Neuron (in vitro differentiated cells): ENCODE data around the gene TBL1Y.

ENCODE experiments used
- H2AFZ ChIP-seq: one replicate; pipeline ENCODE4 v1.6.1; 2013; ENCODE audit warnings: low read depth, mild to moderate bottlenecking, inconsistent platforms, low read length, moderate library complexity
- H3K27me3 ChIP-seq: one replicate; pipeline ENCODE4 v1.6.1; 2013; ENCODE audit warnings: low read length; ENCODE audit not compliant: insufficient read depth
- H3K36me3 ChIP-seq: one replicate; pipeline ENCODE4 v1.6.1; 2013; ENCODE audit warnings: low read length; ENCODE audit not compliant: insufficient read depth
- H3K4me1 ChIP-seq: one replicate; pipeline ENCODE4 v1.6.1; 2013; ENCODE audit warnings: low read length; ENCODE audit not compliant: insufficient read depth
- H3K4me3 ChIP-seq: 2 replicates; pipeline ENCODE4 v1.5.1; 2013; ENCODE audit warnings: mild to moderate bottlenecking, low read length, moderate library complexity
- H3K9me3 ChIP-seq: one replicate; pipeline ENCODE4 v1.6.1; 2013; ENCODE audit warnings: low read length

TBL1Y gene

GRCh38 chrY:6989886-6990620 lies 79.6 kb downstream of the TBL1Y start:
- H2AFZ ChIP-seq: no peak overlapping the region
- no peaks in the 10 kb centered on the region for H3K36me3 ChIP-seq
- H3K4me3 ChIP-seq: no peak overlapping the region
- H3K9me3 ChIP-seq: no peaks in the 10 kb centered on the region
- no peaks in the 10 kb centered on the region for H3K4me1 ChIP-seq
- H3K27me3 ChIP-seq: no peaks in the 10 kb centered on the region

GRCh38 chrY:6992041-6992440 lies 81.5 kb downstream of the TBL1Y start:
- Histone ChIP-seq H2AFZ (no peak overlapping the region), H3K36me3 (no peaks in the 10 kb centered on the region), H3K9me3 (no peaks in the 10 kb centered on the region), H3K27me3 (no peaks in the 10 kb centered on the region), H3K4me1 (no peaks in the 10 kb centered on the region), H3K4me3 (no peak overlapping the region)

GRCh38 chrY:6995987-6996386 lies 85.5 kb downstream of the TBL1Y start:
- Histone ChIP-seq H3K4me3 (no peak overlapping the region), H2AFZ (no peak overlapping the region), H3K9me3 (no peaks in the 10 kb centered on the region), H3K4me1 (no peaks in the 10 kb centered on the region), H3K27me3 (no peaks in the 10 kb centered on the region), H3K36me3 (no peaks in the 10 kb centered on the region)

- H3K4me1 ChIP-seq: no peaks in the 10 kb centered on the region
- no peaks in the 10 kb centered on the region for H3K36me3 ChIP-seq
- H3K9me3 ChIP-seq: no peaks in the 10 kb centered on the region
Measured at GRCh38 chrY:6997503-6998066, 87.1 kb downstream of the TBL1Y start.

GRCh38 chrY:6999905-7000304 lies 89.4 kb downstream of the TBL1Y start:
- Histone ChIP-seq H3K36me3 (no peaks in the 10 kb centered on the region), H3K9me3 (no peaks in the 10 kb centered on the region), H3K4me3 (no peak overlapping the region), H2AFZ (no peak overlapping the region), H3K4me1 (no peaks in the 10 kb centered on the region), H3K27me3 (no peaks in the 10 kb centered on the region)

More at GRCh38 chrY:6997503-6998066, 87.1 kb downstream of the TBL1Y start:
- H2AFZ ChIP-seq: no peak overlapping the region
- no peak overlapping the region for H3K4me3 ChIP-seq
- H3K27me3 ChIP-seq: no peaks in the 10 kb centered on the region

GRCh38 chrY:7002581-7002980 lies 92.1 kb downstream of the TBL1Y start:
- Histone ChIP-seq H3K4me3 (no peak overlapping the region), H3K27me3 (no peaks in the 10 kb centered on the region), H3K4me1 (no peaks in the 10 kb centered on the region), H3K9me3 (no peaks in the 10 kb centered on the region), H3K36me3 (no peaks in the 10 kb centered on the region), H2AFZ (no peak overlapping the region)

GRCh38 chrY:7007911-7008310 lies 97.4 kb downstream of the TBL1Y start:
- Histone ChIP-seq H3K4me3 (no peak overlapping the region), H3K36me3 (no peaks in the 10 kb centered on the region), H3K9me3 (no peaks in the 10 kb centered on the region), H3K4me1 (no peaks in the 10 kb centered on the region), H2AFZ (no peak overlapping the region), H3K27me3 (no peaks in the 10 kb centered on the region)

- no peaks in the 10 kb centered on the region for H3K9me3 ChIP-seq
- no peaks in the 10 kb centered on the region for H3K27me3 ChIP-seq
- H3K4me1 ChIP-seq: no peaks in the 10 kb centered on the region
- H3K36me3 ChIP-seq: no peaks in the 10 kb centered on the region
- H2AFZ ChIP-seq: no peak overlapping the region
- no peak overlapping the region for H3K4me3 ChIP-seq
Measured at GRCh38 chrY:7008578-7009355, 98.3 kb downstream of the TBL1Y start.

GRCh38 chrY:7013051-7013450 lies 102.6 kb downstream of the TBL1Y start:
- no peaks in the 10 kb centered on the region for H3K4me1 ChIP-seq
- no peak overlapping the region for H2AFZ ChIP-seq
- no peaks in the 10 kb centered on the region for H3K27me3 ChIP-seq
- no peaks in the 10 kb centered on the region for H3K36me3 ChIP-seq
- no peak overlapping the region for H3K4me3 ChIP-seq
- H3K9me3 ChIP-seq: no peaks in the 10 kb centered on the region

- Histone ChIP-seq H3K9me3 (no peaks in the 10 kb centered on the region), H2AFZ (no peak overlapping the region), H3K4me3 (no peak overlapping the region), H3K27me3 (no peaks in the 10 kb centered on the region), H3K36me3 (no peaks in the 10 kb centered on the region), H3K4me1 (no peaks in the 10 kb centered on the region)
Measured at GRCh38 chrY:7016521-7016920, 106.0 kb downstream of the TBL1Y start.

GRCh38 chrY:7017244-7018080 lies 107.0 kb downstream of the TBL1Y start:
- Histone ChIP-seq H2AFZ (no peak overlapping the region), H3K4me3 (no peak overlapping the region), H3K27me3 (no peaks in the 10 kb centered on the region), H3K36me3 (no peaks in the 10 kb centered on the region), H3K4me1 (no peaks in the 10 kb centered on the region), H3K9me3 (no peaks in the 10 kb centered on the region)

- Histone ChIP-seq H3K9me3 (no peaks in the 10 kb centered on the region), H2AFZ (no peak overlapping the region), H3K4me1 (no peaks in the 10 kb centered on the region), H3K4me3 (no peak overlapping the region), H3K36me3 (no peaks in the 10 kb centered on the region), H3K27me3 (no peaks in the 10 kb centered on the region)
Measured at GRCh38 chrY:7039037-7039436, 128.5 kb downstream of the TBL1Y start.

- no peaks in the 10 kb centered on the region for H3K9me3 ChIP-seq
- no peak overlapping the region for H3K4me3 ChIP-seq
- no peaks in the 10 kb centered on the region for H3K36me3 ChIP-seq
- no peaks in the 10 kb centered on the region for H3K27me3 ChIP-seq
- no peaks in the 10 kb centered on the region for H3K4me1 ChIP-seq
- H2AFZ ChIP-seq: no peak overlapping the region
Measured at GRCh38 chrY:7040662-7041061, 130.2 kb downstream of the TBL1Y start.
